ENCODE data around the gene CUTC. TPM values are rescaled to one million over a fixed set of nuclear protein-coding genes. Genes with fewer than 3 reads are reported as not detected.
A peak's percentile ranks its signal among the peaks of the same experiment; 100 is the strongest.
"Not testable (repeated sequence)": the region's sequence is repeated elsewhere in the genome, so short reads cannot be mapped to it uniquely, and the experiment has no call there.

Gene CUTC
- polyA plus RNA-seq, 1 of the 3 experiments (the other 2 are of a cell fraction): 19.4 TPM

DNA sequence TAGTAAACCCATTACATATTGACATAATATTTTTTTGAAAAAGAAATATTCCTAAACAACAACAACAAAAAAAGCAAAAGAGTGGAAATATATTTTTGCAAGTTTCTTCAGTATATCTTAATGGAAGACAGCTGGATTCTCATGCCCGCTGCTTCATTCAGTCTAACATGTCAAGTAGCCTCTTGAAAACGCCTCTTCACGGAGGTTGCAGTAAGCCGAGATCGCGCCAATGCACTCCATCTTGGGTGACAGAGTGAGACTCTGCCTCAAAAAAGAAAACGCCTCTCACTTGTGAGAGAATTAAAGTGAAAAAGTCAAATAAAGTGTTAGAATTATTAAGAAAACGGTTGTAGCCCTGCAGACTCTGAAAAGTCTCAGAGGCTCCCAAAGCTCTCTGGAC, 1.3 kb downstream of the CUTC start:
- ChIA-PET POLR2A (no interaction called here), CTCF (no interaction called here)
- TF ChIP-seq NRF1 (IDR thresholded peaks at IDR 0.05; ENCODE audit: low read depth, low read length) (no peak), TEAD4 (IDR thresholded peaks at IDR 0.05; ENCODE audit: borderline replicate concordance, insufficient read depth) (no peak), YY1 (IDR thresholded peaks at IDR 0.05; ENCODE audit: low read depth) (no peak), FOXJ3 (CRISPR knock-in tag; IDR thresholded peaks at IDR 0.05) (no peak), EZH2phosphoT487 (IDR thresholded peaks at IDR 0.05; ENCODE audit: borderline replicate concordance, low read depth) (no peak), CHD2 (IDR thresholded peaks at IDR 0.05; ENCODE audit: low read length, partially characterized antibody) (no peak), MEF2A (IDR thresholded peaks at IDR 0.05; ENCODE audit: borderline replicate concordance, low read depth) (no peak), RAD21 (IDR thresholded peaks at IDR 0.05; ENCODE audit: low read length) (no peak), FOSL2 (IDR thresholded peaks at IDR 0.05; ENCODE audit: borderline replicate concordance, low read depth) (no peak), RFX5 (IDR thresholded peaks at IDR 0.05; ENCODE audit: low read length) (no peak), SIN3A (IDR thresholded peaks at IDR 0.05; ENCODE audit: borderline replicate concordance, low read depth, low read length) (no peak), JUND (IDR thresholded peaks at IDR 0.05) (no peak), RCOR1 (IDR thresholded peaks at IDR 0.05; ENCODE audit: low read length) (no peak), FOXM1 (IDR thresholded peaks at IDR 0.05; ENCODE audit: low read depth) (no peak), RXRA (IDR thresholded peaks at IDR 0.05; ENCODE audit: borderline replicate concordance, low read depth) (no peak)
- TF ChIP-seq, protein P1, sequence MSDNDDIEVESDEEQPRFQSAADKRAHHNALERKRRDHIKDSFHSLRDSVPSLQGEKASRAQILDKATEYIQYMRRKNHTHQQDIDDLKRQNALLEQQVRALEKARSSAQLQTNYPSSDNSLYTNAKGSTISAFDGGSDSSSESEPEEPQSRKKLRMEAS (IDR thresholded peaks at IDR 0.05; ENCODE audit: low read depth): no peak
- TF ChIP-seq, protein P2, sequence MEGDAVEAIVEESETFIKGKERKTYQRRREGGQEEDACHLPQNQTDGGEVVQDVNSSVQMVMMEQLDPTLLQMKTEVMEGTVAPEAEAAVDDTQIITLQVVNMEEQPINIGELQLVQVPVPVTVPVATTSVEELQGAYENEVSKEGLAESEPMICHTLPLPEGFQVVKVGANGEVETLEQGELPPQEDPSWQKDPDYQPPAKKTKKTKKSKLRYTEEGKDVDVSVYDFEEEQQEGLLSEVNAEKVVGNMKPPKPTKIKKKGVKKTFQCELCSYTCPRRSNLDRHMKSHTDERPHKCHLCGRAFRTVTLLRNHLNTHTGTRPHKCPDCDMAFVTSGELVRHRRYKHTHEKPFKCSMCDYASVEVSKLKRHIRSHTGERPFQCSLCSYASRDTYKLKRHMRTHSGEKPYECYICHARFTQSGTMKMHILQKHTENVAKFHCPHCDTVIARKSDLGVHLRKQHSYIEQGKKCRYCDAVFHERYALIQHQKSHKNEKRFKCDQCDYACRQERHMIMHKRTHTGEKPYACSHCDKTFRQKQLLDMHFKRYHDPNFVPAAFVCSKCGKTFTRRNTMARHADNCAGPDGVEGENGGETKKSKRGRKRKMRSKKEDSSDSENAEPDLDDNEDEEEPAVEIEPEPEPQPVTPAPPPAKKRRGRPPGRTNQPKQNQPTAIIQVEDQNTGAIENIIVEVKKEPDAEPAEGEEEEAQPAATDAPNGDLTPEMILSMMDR (IDR thresholded peaks at IDR 0.05): no peak
- TF ChIP-seq, protein P3, sequence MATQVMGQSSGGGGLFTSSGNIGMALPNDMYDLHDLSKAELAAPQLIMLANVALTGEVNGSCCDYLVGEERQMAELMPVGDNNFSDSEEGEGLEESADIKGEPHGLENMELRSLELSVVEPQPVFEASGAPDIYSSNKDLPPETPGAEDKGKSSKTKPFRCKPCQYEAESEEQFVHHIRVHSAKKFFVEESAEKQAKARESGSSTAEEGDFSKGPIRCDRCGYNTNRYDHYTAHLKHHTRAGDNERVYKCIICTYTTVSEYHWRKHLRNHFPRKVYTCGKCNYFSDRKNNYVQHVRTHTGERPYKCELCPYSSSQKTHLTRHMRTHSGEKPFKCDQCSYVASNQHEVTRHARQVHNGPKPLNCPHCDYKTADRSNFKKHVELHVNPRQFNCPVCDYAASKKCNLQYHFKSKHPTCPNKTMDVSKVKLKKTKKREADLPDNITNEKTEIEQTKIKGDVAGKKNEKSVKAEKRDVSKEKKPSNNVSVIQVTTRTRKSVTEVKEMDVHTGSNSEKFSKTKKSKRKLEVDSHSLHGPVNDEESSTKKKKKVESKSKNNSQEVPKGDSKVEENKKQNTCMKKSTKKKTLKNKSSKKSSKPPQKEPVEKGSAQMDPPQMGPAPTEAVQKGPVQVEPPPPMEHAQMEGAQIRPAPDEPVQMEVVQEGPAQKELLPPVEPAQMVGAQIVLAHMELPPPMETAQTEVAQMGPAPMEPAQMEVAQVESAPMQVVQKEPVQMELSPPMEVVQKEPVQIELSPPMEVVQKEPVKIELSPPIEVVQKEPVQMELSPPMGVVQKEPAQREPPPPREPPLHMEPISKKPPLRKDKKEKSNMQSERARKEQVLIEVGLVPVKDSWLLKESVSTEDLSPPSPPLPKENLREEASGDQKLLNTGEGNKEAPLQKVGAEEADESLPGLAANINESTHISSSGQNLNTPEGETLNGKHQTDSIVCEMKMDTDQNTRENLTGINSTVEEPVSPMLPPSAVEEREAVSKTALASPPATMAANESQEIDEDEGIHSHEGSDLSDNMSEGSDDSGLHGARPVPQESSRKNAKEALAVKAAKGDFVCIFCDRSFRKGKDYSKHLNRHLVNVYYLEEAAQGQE (IDR thresholded peaks at IDR 0.05; ENCODE audit: low read depth, low read length): no peak
- TF ChIP-seq, protein P4, sequence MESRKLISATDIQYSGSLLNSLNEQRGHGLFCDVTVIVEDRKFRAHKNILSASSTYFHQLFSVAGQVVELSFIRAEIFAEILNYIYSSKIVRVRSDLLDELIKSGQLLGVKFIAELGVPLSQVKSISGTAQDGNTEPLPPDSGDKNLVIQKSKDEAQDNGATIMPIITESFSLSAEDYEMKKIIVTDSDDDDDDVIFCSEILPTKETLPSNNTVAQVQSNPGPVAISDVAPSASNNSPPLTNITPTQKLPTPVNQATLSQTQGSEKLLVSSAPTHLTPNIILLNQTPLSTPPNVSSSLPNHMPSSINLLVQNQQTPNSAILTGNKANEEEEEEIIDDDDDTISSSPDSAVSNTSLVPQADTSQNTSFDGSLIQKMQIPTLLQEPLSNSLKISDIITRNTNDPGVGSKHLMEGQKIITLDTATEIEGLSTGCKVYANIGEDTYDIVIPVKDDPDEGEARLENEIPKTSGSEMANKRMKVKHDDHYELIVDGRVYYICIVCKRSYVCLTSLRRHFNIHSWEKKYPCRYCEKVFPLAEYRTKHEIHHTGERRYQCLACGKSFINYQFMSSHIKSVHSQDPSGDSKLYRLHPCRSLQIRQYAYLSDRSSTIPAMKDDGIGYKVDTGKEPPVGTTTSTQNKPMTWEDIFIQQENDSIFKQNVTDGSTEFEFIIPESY (IDR thresholded peaks at IDR 0.05; ENCODE audit: borderline replicate concordance, low read depth): no peak
- H3F3A ChIP-seq (replicated peaks; ENCODE audit: insufficient read depth): peaks cover 9% of the 10 kb centered on the region
- peak overlapping the region in 1 of 2 experiments; percentile 91; a peak in 1 of 4 replicates for H3K4me3 ChIP-seq (ENCODE audit: low read depth in 2 of 2, low read length in 1 of 2)
- no peaks in the 10 kb centered on the region for H4K20me1 ChIP-seq (ENCODE audit: insufficient read depth)
- 78% methylated on average over 8 of the region's 8 CpGs for WGBS (ENCODE audit: low lambda C conversion rate)
- H3K36me3 ChIP-seq (replicated peaks in 1 of 2; ENCODE audit: control insufficient read depth in 1 of 2, insufficient read depth in 2 of 2, low read length in 1 of 2): peaks cover 22 to 33% of the 10 kb centered on the region in 2 experiments
- H3K27ac ChIP-seq (ENCODE audit: low read depth in 2 of 2, low read length in 1 of 2): no peak overlapping the region
- H3K79me2 ChIP-seq (ENCODE audit: insufficient read depth): peaks cover 46% of the 10 kb centered on the region
- DNase-seq: no peak
- H3K4me1 ChIP-seq (ENCODE audit: control insufficient read depth in 1 of 2, insufficient read depth in 2 of 2, low read depth in 1 of 2, low read length in 1 of 2): peaks cover 0 to 9% of the 10 kb centered on the region in 2 experiments; a peak in 3 of 4 replicates
- no peaks in the 10 kb centered on the region for H3K27me3 ChIP-seq (ENCODE audit: insufficient read depth)
- H3K9me2 ChIP-seq: no peaks in the 10 kb centered on the region
- H2AFZ ChIP-seq (ENCODE audit: low read depth): no peak overlapping the region
- no peaks in the 10 kb centered on the region for H3K9me3 ChIP-seq
- H3K4me2 ChIP-seq: peak overlapping the region; percentile 83
- no peak overlapping the region for H3K9ac ChIP-seq

DNA sequence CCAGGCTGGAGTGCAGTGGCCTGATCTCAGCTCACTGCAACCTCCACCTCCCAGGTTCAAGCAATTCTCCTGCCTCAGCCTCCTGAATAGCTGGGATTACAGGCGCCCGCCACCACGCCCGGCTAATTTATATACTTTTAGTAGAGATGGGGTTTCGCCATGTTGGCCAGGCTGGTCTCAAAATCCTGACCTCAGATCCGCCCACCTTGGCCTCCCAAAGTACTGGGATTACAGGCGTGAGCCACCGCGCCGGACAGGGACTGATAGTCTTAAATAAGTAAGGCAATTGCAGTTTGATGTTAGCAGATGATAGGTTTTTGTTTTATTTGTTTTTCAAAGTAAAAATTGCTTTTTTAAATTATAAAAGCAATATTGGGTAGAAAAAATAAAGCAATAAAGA, 2.1 kb downstream of the CUTC start:
- CTCF ChIA-PET: not testable (repeated sequence)

More for the DNA sequence above, 2.1 kb downstream of the CUTC start:
- peaks cover 25 to 37% of the 10 kb centered on the region in 2 experiments for H3K36me3 ChIP-seq (replicated peaks in 1 of 2; ENCODE audit: control insufficient read depth in 1 of 2, insufficient read depth in 2 of 2, low read length in 1 of 2)
- over 99% methylated on average over 10 of the region's 10 CpGs for WGBS (ENCODE audit: low lambda C conversion rate)
- H3K4me1 ChIP-seq (ENCODE audit: control insufficient read depth in 1 of 2, insufficient read depth in 2 of 2, low read depth in 1 of 2, low read length in 1 of 2); H3K9me2 ChIP-seq; H3F3A ChIP-seq (replicated peaks; ENCODE audit: insufficient read depth); DNase-seq; H2AFZ ChIP-seq (ENCODE audit: low read depth); H3K4me2 ChIP-seq; H3K4me3 ChIP-seq (ENCODE audit: low read depth in 2 of 2, low read length in 1 of 2); H3K9me3 ChIP-seq; POLR2A ChIA-PET; H3K9ac ChIP-seq; H4K20me1 ChIP-seq (ENCODE audit: insufficient read depth); H3K27me3 ChIP-seq (ENCODE audit: insufficient read depth); H3K27ac ChIP-seq (ENCODE audit: low read depth in 2 of 2, low read length in 1 of 2): not testable (repeated sequence)
- peaks cover 42% of the 10 kb centered on the region for H3K79me2 ChIP-seq (ENCODE audit: insufficient read depth)

Measured in SK-N-SH (cell line).